ENCODE results near the gene SGTA.

The SGTA gene

GRCh38 chr19:2721570-2722540, 61.2 kb downstream of the SGTA start:
- H3K4me3 ChIP-seq (ENCODE audit: low read depth, low read length), result peak overlapping the region; percentile 40
- in situ Hi-C loops (cut with HindIII; ENCODE audit: low sequenced_read_pairs), result no loop called here
- TF ChIP-seq, protein P1, sequence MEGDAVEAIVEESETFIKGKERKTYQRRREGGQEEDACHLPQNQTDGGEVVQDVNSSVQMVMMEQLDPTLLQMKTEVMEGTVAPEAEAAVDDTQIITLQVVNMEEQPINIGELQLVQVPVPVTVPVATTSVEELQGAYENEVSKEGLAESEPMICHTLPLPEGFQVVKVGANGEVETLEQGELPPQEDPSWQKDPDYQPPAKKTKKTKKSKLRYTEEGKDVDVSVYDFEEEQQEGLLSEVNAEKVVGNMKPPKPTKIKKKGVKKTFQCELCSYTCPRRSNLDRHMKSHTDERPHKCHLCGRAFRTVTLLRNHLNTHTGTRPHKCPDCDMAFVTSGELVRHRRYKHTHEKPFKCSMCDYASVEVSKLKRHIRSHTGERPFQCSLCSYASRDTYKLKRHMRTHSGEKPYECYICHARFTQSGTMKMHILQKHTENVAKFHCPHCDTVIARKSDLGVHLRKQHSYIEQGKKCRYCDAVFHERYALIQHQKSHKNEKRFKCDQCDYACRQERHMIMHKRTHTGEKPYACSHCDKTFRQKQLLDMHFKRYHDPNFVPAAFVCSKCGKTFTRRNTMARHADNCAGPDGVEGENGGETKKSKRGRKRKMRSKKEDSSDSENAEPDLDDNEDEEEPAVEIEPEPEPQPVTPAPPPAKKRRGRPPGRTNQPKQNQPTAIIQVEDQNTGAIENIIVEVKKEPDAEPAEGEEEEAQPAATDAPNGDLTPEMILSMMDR (IDR thresholded peaks at IDR 0.05; ENCODE audit: low read depth, low read length, missing control alignments), result no peak
- DNase-seq (ENCODE audit: low read depth), result no peak

GRCh38 chr19:2720777-2721569, 62.1 kb downstream of the SGTA start, which contains the start of gene DIRAS1:
TSS of gene DIRAS1 (minus strand) at chr19:2721372. CDS start at chr19:2717806, 3,566 bp downstream.
- TF ChIP-seq, protein P1 (IDR thresholded peaks at IDR 0.05; ENCODE audit: low read depth, low read length, missing control alignments), result no peak
- H3K4me3 ChIP-seq (ENCODE audit: low read depth, low read length), result peak within 1 kb of the TSS; percentile 40
- in situ Hi-C loops (cut with HindIII; ENCODE audit: low sequenced_read_pairs), result no loop called here
- DNase-seq (ENCODE audit: low read depth), result no peak

- TF ChIP-seq, protein P1 (IDR thresholded peaks at IDR 0.05; ENCODE audit: low read depth, low read length, missing control alignments), result no peak
- in situ Hi-C loops (cut with HindIII; ENCODE audit: low sequenced_read_pairs), result no loop called here
- DNase-seq (ENCODE audit: low read depth), result no peak
- H3K4me3 ChIP-seq (ENCODE audit: low read depth, low read length), result peak overlapping the region; percentile 40
These were observed 62.9 kb downstream of the SGTA start for GRCh38 chr19:2719920-2720776.

DNA sequence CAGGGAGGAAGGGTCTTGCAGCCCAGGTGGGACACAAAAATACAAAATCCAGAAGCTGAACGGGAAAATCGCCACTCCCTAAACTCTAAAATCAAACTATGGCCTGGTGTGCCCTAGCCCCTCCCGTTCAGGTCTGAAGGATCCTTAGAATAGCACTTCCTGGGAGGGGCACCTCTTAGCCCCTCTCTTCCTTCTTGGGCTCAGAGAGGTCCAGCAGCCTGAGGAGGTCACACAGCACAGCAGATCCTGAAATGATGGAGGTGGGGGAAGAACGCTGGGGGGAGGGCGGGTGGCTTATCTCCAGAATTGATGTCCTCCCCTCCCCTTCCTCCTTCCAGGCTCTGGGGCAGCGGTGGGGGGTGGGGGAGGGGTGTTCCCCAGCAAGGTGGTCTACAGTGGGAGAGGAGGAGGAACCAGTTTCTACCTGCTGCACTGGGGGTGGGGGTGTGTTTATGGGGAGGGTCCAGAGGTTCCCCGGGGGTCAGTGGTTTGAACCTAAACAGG, 63.8 kb downstream of the SGTA start:
- no peak overlapping the region for H3K4me3 ChIP-seq (ENCODE audit: low read depth, low read length)
- TF ChIP-seq, protein P1 (IDR thresholded peaks at IDR 0.05; ENCODE audit: low read depth, low read length, missing control alignments), result no peak
- in situ Hi-C loops (cut with HindIII; ENCODE audit: low sequenced_read_pairs), result no loop called here
- no peak for DNase-seq (ENCODE audit: low read depth)

- DNase-seq (ENCODE audit: low read depth), result no peak
- TF ChIP-seq, protein P1 (IDR thresholded peaks at IDR 0.05; ENCODE audit: low read depth, low read length, missing control alignments), result no peak
- no peak overlapping the region for H3K4me3 ChIP-seq (ENCODE audit: low read depth, low read length)
- in situ Hi-C loops (cut with HindIII; ENCODE audit: low sequenced_read_pairs), result no loop called here
These were observed 65.2 kb downstream of the SGTA start for GRCh38 chr19:2717638-2718541.
